Measurements from ENCODE around the gene PRICKLE2. TPM values are rescaled to one million over a fixed set of nuclear protein-coding genes. Genes with fewer than 3 reads are reported as not detected.

Gene PRICKLE2
- total and polyA plus RNA-seq, 2 experiments from 2014 or later, result 1.1 to 12.5 TPM

DNA sequence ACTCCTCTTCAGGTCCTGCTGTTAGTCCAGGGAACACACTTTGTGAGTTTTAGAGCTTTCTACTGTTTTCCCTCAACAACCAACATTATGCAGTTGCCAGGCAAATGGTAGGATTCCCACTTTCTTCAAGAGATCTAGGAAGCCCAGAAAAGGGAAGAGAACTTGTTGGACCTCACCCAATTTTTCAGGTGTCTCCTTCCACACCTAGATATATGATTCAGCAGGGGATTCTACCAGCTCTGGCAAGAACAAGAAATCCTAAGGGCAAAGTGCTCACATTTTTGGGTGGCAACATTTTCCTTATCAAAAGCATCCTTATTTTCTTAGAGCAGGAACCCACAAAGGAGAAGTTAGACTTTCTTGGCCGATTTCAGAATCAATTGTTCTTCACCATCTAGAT, 57.4 kb downstream of the PRICKLE2 start (continued):
- TF ChIP-seq, protein P1, sequence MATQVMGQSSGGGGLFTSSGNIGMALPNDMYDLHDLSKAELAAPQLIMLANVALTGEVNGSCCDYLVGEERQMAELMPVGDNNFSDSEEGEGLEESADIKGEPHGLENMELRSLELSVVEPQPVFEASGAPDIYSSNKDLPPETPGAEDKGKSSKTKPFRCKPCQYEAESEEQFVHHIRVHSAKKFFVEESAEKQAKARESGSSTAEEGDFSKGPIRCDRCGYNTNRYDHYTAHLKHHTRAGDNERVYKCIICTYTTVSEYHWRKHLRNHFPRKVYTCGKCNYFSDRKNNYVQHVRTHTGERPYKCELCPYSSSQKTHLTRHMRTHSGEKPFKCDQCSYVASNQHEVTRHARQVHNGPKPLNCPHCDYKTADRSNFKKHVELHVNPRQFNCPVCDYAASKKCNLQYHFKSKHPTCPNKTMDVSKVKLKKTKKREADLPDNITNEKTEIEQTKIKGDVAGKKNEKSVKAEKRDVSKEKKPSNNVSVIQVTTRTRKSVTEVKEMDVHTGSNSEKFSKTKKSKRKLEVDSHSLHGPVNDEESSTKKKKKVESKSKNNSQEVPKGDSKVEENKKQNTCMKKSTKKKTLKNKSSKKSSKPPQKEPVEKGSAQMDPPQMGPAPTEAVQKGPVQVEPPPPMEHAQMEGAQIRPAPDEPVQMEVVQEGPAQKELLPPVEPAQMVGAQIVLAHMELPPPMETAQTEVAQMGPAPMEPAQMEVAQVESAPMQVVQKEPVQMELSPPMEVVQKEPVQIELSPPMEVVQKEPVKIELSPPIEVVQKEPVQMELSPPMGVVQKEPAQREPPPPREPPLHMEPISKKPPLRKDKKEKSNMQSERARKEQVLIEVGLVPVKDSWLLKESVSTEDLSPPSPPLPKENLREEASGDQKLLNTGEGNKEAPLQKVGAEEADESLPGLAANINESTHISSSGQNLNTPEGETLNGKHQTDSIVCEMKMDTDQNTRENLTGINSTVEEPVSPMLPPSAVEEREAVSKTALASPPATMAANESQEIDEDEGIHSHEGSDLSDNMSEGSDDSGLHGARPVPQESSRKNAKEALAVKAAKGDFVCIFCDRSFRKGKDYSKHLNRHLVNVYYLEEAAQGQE (IDR thresholded peaks at IDR 0.05; ENCODE audit: unreplicated experiment), result no peak
- TF ChIP-seq EZH2 (IDR thresholded peaks at IDR 0.05; ENCODE audit: low read depth, unreplicated experiment), result no peak
- no peak for TF ChIP-seq CTCF (conservative IDR thresholded peaks at IDR 0.05; ENCODE audit: low read depth in 2 of 2)

- ATAC-seq, result no peak
- no peak for TF ChIP-seq ZNF462 (CRISPR knock-in tag; IDR thresholded peaks at IDR 0.05)
- no peak for TF ChIP-seq NANOG (IDR thresholded peaks at IDR 0.05; ENCODE audit: borderline replicate concordance)
- TF ChIP-seq CREB1 (CRISPR knock-in tag; IDR thresholded peaks at IDR 0.05; ENCODE audit: low read depth), result no peak
- Histone ChIP-seq H4K20me1 (replicated peaks; ENCODE audit: insufficient read depth) (no peaks in the 10 kb centered on the region), H3F3A (replicated peaks; ENCODE audit: low read depth) (no peaks in the 10 kb centered on the region), H3K9me2 (ENCODE audit: insufficient read depth) (no peaks in the 10 kb centered on the region), H3K27me3 (ENCODE audit: insufficient read depth) (no peaks in the 10 kb centered on the region), H2AFZ (no peak overlapping the region), H3K4me3 (no peak overlapping the region), H3K27ac (ENCODE audit: low read depth) (no peak overlapping the region), H3K4me2 (no peak overlapping the region), H3K36me3 (ENCODE audit: insufficient read depth) (no peaks in the 10 kb centered on the region), H3K79me2 (replicated peaks; ENCODE audit: insufficient read depth) (no peaks in the 10 kb centered on the region), H3K4me1 (ENCODE audit: insufficient read depth) (peaks cover 16% of the 10 kb centered on the region)
- H3K4me3 Mint-ChIP-seq, result no peak overlapping the region
- peaks cover 24% of the 10 kb centered on the region for H3K4me1 Mint-ChIP-seq
- no peak for DNase-seq (ENCODE audit: low spot score)
- no peak overlapping the region for H3K27ac Mint-ChIP-seq
- no peaks in the 10 kb centered on the region for H3K27me3 Mint-ChIP-seq (ENCODE audit: insufficient read depth, low read depth, poor library complexity)
- H3K36me3 Mint-ChIP-seq (ENCODE audit: low read depth), result no peaks in the 10 kb centered on the region
- no peaks in the 10 kb centered on the region for H3K9me3 Mint-ChIP-seq
Observed at GRCh38 chr3:64167351-64167750, 57.9 kb downstream of the PRICKLE2 start.

Measured in GM23338 (cell line).